GM12878 (cell line): ENCODE measurements around the gene SEBOX. TPM values are rescaled to one million over a fixed set of nuclear protein-coding genes. Genes with fewer than 3 reads are reported as not detected.

ENCODE experiments used
- ATAC-seq: fragments of 200-7000 bp; cut with Tn5 transposase; 3 replicates; pipeline ENCODE4 v1.9.1; 2020; ENCODE audit warnings: mild to moderate bottlenecking, moderate library complexity
- BruUV-seq: library from RNA; stranded (reverse); fragments of 400-500 nt; replicated peaks from 2 replicates; lab custom pipeline; 2021; lab: Mats Ljungman, UMichigan
- CTCF ChIA-PET: fragments of 300-600 bp; sonication (Branson Sonifier 250); formaldehyde crosslinking; extraction: SDS; loops from one replicate; lab custom pipeline; 2021; ENCODE audit warnings: inconsistent platforms; lab: Yijun Ruan, JAX
- POLR2A ChIA-PET: fragments of 350-600 bp; formaldehyde crosslinking; extraction: SDS; loops from one replicate; lab custom pipeline; 2021; ENCODE audit warnings: inconsistent platforms; lab: Charles Lee
- RAD21 ChIA-PET: fragments of 300-600 bp; sonication (Branson Sonifier 250); formaldehyde crosslinking; loops from one replicate; lab custom pipeline; 2023; ENCODE audit warnings: antibody characterized with exemption; ENCODE audit not compliant: unreplicated experiment; lab: Charles Lee
- SMC1A ChIA-PET: fragments of 300-600 bp; sonication (Branson Sonifier 250); formaldehyde crosslinking; loops from one replicate; lab custom pipeline; 2023; ENCODE audit not compliant: unreplicated experiment, uncharacterized antibody; lab: Charles Lee
- DNase-seq: peaks from one replicate; pipeline ENCODE4 v3.0.0-alpha.2; 2011; ENCODE audit warnings: low read depth, low spot score
- FAIRE-seq: peaks from 3 replicates; lab custom pipeline; 2011; peaks lifted over from hg19 to GRCh38; lab: Jason Lieb, UNC
- H2AFZ ChIP-seq: 2 replicates; pipeline ENCODE4 v1.6.0; 2011; ENCODE audit warnings: low read depth, low read length, control low read depth; ENCODE audit not compliant: control insufficient read depth
- H3K27ac ChIP-seq: 2 replicates; pipeline ENCODE4 v1.5.1; 2011; ENCODE audit warnings: control low read depth; ENCODE audit not compliant: control insufficient read depth, insufficient read depth
- H3K27me3 ChIP-seq, 2 experiments: replicated peaks in 1 of 2; 2 replicates each; pipeline versions ENCODE4 v1.6.0 to v1.6.1; 2011; ENCODE audit warnings: low read length in 1 of 2; ENCODE audit not compliant: control insufficient read depth in 2 of 2, insufficient read depth in 2 of 2
- H3K36me3 ChIP-seq, 2 experiments: 2 replicates each; pipeline ENCODE4 v1.5.1; 2011; ENCODE audit warnings: low read length in 1 of 2; ENCODE audit not compliant: control insufficient read depth in 2 of 2, insufficient read depth in 2 of 2
- H3K4me1 ChIP-seq: 2 replicates; pipeline ENCODE4 v1.6.1; 2011; ENCODE audit warnings: mild to moderate bottlenecking, low read length, moderate library complexity, mixed read lengths; ENCODE audit not compliant: control insufficient read depth, insufficient read depth
- H3K4me2 ChIP-seq: 2 replicates; pipeline ENCODE4 v1.6.0; 2011; ENCODE audit warnings: control low read depth; ENCODE audit not compliant: control insufficient read depth, insufficient read depth
- H3K4me3 ChIP-seq: fragments of 200-600 bp; sonication (generic); 2 replicates; pipeline ENCODE4 v1.5.1; 2016
- H3K79me2 ChIP-seq: 2 replicates; pipeline ENCODE4 v1.6.0; 2011; ENCODE audit warnings: low read length; ENCODE audit not compliant: control insufficient read depth, insufficient read depth
- H3K9ac ChIP-seq: 2 replicates; pipeline ENCODE4 v1.8.0; 2011; ENCODE audit warnings: low read length, control low read depth, mixed read lengths; ENCODE audit not compliant: control insufficient read depth, insufficient read depth
- H3K9me3 ChIP-seq: replicated peaks from 3 replicates; pipeline ENCODE4 v1.5.1; 2011; ENCODE audit warnings: mild to moderate bottlenecking, low read length; ENCODE audit not compliant: control insufficient read depth, insufficient read depth
- H4K20me1 ChIP-seq: 2 replicates; pipeline ENCODE4 v1.6.0; 2011; ENCODE audit not compliant: control insufficient read depth, insufficient read depth
- CHD2 ChIP-seq: IDR thresholded peaks from 2 replicates; pipeline ENCODE4 v1.6.1; 2011; ENCODE audit warnings: low read depth, low read length, improper control_type of control experiment, borderline replicate concordance
- PBX3 ChIP-seq: IDR thresholded peaks from 2 replicates; pipeline ENCODE4 v1.6.1; 2011; ENCODE audit warnings: mild to moderate bottlenecking, low read depth, low read length, moderate library complexity; ENCODE audit not compliant: insufficient replicate concordance
- POLR2A ChIP-seq: IDR thresholded peaks from 2 replicates; pipeline ENCODE4 v1.6.1; 2011; ENCODE audit warnings: low read depth, mild to moderate bottlenecking, low read length
- RB1 ChIP-seq: fragments of 450-650 bp; formaldehyde crosslinking; IDR thresholded peaks from 2 replicates; pipeline ENCODE4 v1.6.1; 2017; ENCODE audit warnings: mild to moderate bottlenecking, borderline replicate concordance
- RFX5 ChIP-seq: IDR thresholded peaks from 2 replicates; pipeline ENCODE4 v1.6.1; 2011; ENCODE audit warnings: low read depth, low read length, improper control_type of control experiment
- SREBF1 ChIP-seq: IDR thresholded peaks from 2 replicates; pipeline ENCODE4 v1.6.1; 2012; ENCODE audit warnings: mild to moderate bottlenecking, low read length
- SRF ChIP-seq, 2 experiments: IDR thresholded peaks; 2 replicates each; pipeline ENCODE4 v1.6.1; 2011; ENCODE audit warnings: low read depth in 2 of 2, low read length in 2 of 2, mild to moderate bottlenecking in 1 of 2, moderate library complexity in 1 of 2
- ZBTB33 ChIP-seq: fragments of 450-650 bp; IDR thresholded peaks from 2 replicates; pipeline ENCODE4 v1.6.1; 2017; ENCODE audit warnings: mild to moderate bottlenecking
- ZBTB40 ChIP-seq: fragments of 450-650 bp; IDR thresholded peaks from 2 replicates; pipeline ENCODE4 v1.6.1; 2016; ENCODE audit warnings: mild to moderate bottlenecking, moderate library complexity, borderline replicate concordance
- ZNF207 ChIP-seq: fragments of 450-650 bp; IDR thresholded peaks from 2 replicates; pipeline ENCODE4 v1.6.1; 2014; ENCODE audit warnings: antibody characterized with exemption, mild to moderate bottlenecking, borderline replicate concordance
- WGBS: methylation state at CpG from one replicate; pipeline ENCODE4 v1.1.6; 2016; ENCODE audit warnings: low lambda C conversion rate; ENCODE audit not compliant: insufficient replicate concordance, insufficient coverage; ENCODE audit errors: missing lambda C conversion rate; 5-methylcytosine and 5-hydroxymethylcytosine counted together
- in situ Hi-C: fragments of 300-500 bp; cut with MboI; formaldehyde crosslinking; loops from 9 replicates; pipeline ENCODE4 v1.14.3; 2018; ENCODE audit warnings: mixed read lengths
- intact Hi-C: fragments of 100-400 bp; cut with micrococcal nuclease; formaldehyde crosslinking; loops from one replicate; pipeline ENCODE4 v1.14.2; 2022; ENCODE audit not compliant: unreplicated experiment
- polyA plus RNA-seq, 11 experiments: library from polyadenylated mRNA; depleted of rRNA in 4 of 11; unstranded in 6 of 11; stranded (reverse) in 5 of 11; fragments of >200 nt; fragmentation: Nextera tagmentation in 4 of 11; fragmentation: Illumina TruSeq in 1 of 11; extraction: Ambion mirVana in 4 of 11; extraction: Trizol in 1 of 11; gene quantifications; 1 replicate in 1 of 11; 2 replicates in 10 of 11; pipeline versions ENCODE4 v1.2.1 to v1.2.3, GENCODE V29; 2011 to 2016; ENCODE audit warnings: inconsistent platforms in 2 of 11, missing spikeins in 2 of 11, low read depth in 1 of 11
- total RNA-seq, 4 experiments: library from RNA; depleted of rRNA in 3 of 4; stranded (reverse); fragments of >200 nt in 3 of 4; fragmentation: Illumina TruSeq in 1 of 4; extraction: Trizol in 1 of 4; gene quantifications; 2 replicates each; pipeline versions ENCODE4 v1.2.1 to v1.2.3, GENCODE V29; 2013 to 2021

SEBOX gene
- total and polyA plus RNA-seq, 10 of the 15 experiments (the other 5 are each of a cell fraction or from before 2014, with no cell fraction given): not detected

- DNase-seq: no peak
Measured at GRCh38 chr17:28347261-28347891, 17.6 kb downstream of the SEBOX start.

GRCh38 chr17:28346746-28347246, 18.2 kb downstream of the SEBOX start:
- in situ Hi-C loops: no loop called here
- DNase-seq: no peak
- Histone ChIP-seq H3K9ac (no peak overlapping the region), H3K79me2 (no peaks in the 10 kb centered on the region), H3K4me1 (no peaks in the 10 kb centered on the region), H3K4me3 (no peak overlapping the region), H3K27ac (no peak overlapping the region), H3K9me3 (no peaks in the 10 kb centered on the region), H3K36me3 (peaks cover 18 to 30% of the 10 kb centered on the region in 2 experiments), H2AFZ (no peak overlapping the region), H4K20me1 (no peaks in the 10 kb centered on the region), H3K27me3 (no peaks in the 10 kb centered on the region), H3K4me2 (no peak overlapping the region)
- 0 out of 3 replicates have a peak, but pooled peaks have one; percentile 38 for ATAC-seq
- ChIA-PET CTCF (interaction anchor here (0.7 to 1.2 kb wide), 2 partner anchors 11 to 199 kb away, joined by 3 read pairs; partner anchors contain the start of genes IFT20 and TNFAIP1), SMC1A (interaction anchor here (1.4 kb wide), 1 partner anchor 11 kb away, joined by 3 read pairs; the partner anchor contains the start of genes IFT20 and TNFAIP1), RAD21 (no interaction called here), POLR2A (interaction anchor here (0.5 kb wide), 1 partner anchor 197 kb away, joined by 7 read pairs; no protein-coding TSS in a partner anchor)
- no peak for FAIRE-seq
- intact Hi-C loops: no loop called here
- WGBS: 99% methylated on average over 7 of the region's 7 CpGs
- BruUV-seq: no TSS peak
- no peak for TF ChIP-seq ZBTB40
- no peak for TF ChIP-seq CHD2
- no peak for TF ChIP-seq PBX3
- TF ChIP-seq ZBTB33: no peak

More at GRCh38 chr17:28347261-28347891, 17.6 kb downstream of the SEBOX start:
- Histone ChIP-seq H3K4me2 (no peak overlapping the region), H3K9ac (no peak overlapping the region), H3K4me3 (no peak overlapping the region), H3K27me3 (no peaks in the 10 kb centered on the region), H3K79me2 (no peaks in the 10 kb centered on the region), H3K4me1 (no peaks in the 10 kb centered on the region), H4K20me1 (no peaks in the 10 kb centered on the region), H2AFZ (no peak overlapping the region), H3K9me3 (no peaks in the 10 kb centered on the region), H3K36me3 (peaks cover 18 to 26% of the 10 kb centered on the region in 2 experiments), H3K27ac (no peak overlapping the region)
- RAD21 ChIA-PET: no interaction called here
- ATAC-seq: no peak
- POLR2A ChIA-PET: no interaction called here
- CTCF ChIA-PET: interaction anchor here (0.7 to 1.2 kb wide), 2 partner anchors 12 to 198 kb away, joined by 3 to 7 read pairs; partner anchors contain the start of genes IFT20 and TNFAIP1
- BruUV-seq: TSS peak; percentile 42
- FAIRE-seq: no peak
- in situ Hi-C loops (no loop called here), intact Hi-C loops (no loop called here)
- SMC1A ChIA-PET: interaction anchor here (1.4 kb wide), 1 partner anchor 12 kb away, joined by 3 read pairs; the partner anchor contains the start of genes IFT20 and TNFAIP1
- TF ChIP-seq SRF (IDR thresholded peaks at IDR 0.05; ENCODE audit: low read depth in 2 of 2, low read length in 2 of 2) (no peak), RB1 (no peak), POLR2A (peak; percentile 57), ZNF207 (no peak), SREBF1 (no peak), RFX5 (no peak)
- WGBS: 90% methylated on average over 8 of the region's 8 CpGs
